AG09319 (cell line): Measurements from ENCODE around the gene CFAP46.

Experiments used
- DNase-seq: peaks from one replicate; pipeline ENCODE4 v3.0.0-alpha.2; 2010; ENCODE audit warnings: low read depth; ENCODE audit errors: extremely low read depth
- CTCF ChIP-seq: IDR thresholded peaks from 2 replicates; pipeline ENCODE4 v1.5.1; 2011; ENCODE audit warnings: low read depth, mild to moderate bottlenecking, inconsistent platforms, low read length, moderate library complexity

The CFAP46 gene

GRCh38 chr10:132766291-132766690 is 176.1 kb downstream of the CFAP46 start:
- no peak for TF ChIP-seq CTCF
- no peak for DNase-seq

GRCh38 chr10:132765435-132765834 is 176.9 kb downstream of the CFAP46 start:
- TF ChIP-seq CTCF, result no peak
- DNase-seq, result no peak

GRCh38 chr10:132764108-132764507 is 178.3 kb downstream of the CFAP46 start:
- DNase-seq, result no peak
- TF ChIP-seq CTCF, result no peak

GRCh38 chr10:132763545-132763944 is 178.8 kb downstream of the CFAP46 start:
- no peak for DNase-seq
- no peak for TF ChIP-seq CTCF

- no peak for DNase-seq
- no peak for TF ChIP-seq CTCF
Observed at GRCh38 chr10:132762267-132762666, 180.1 kb downstream of the CFAP46 start.

GRCh38 chr10:132761395-132762060 is 180.8 kb downstream of the CFAP46 start:
- DNase-seq, result no peak
- no peak for TF ChIP-seq CTCF

- no peak for DNase-seq
- no peak for TF ChIP-seq CTCF
Observed at GRCh38 chr10:132758865-132759264, 183.5 kb downstream of the CFAP46 start.
